SK-N-SH (cell line): ENCODE data around the gene MYH6. TPM values are rescaled to one million over a fixed set of nuclear protein-coding genes. Genes with fewer than 3 reads are reported as not detected.

Experiments
- CTCF ChIA-PET: fragments of 300-600, 350-600 bp; formaldehyde crosslinking; extraction: SDS; loops from one replicate; lab custom pipeline; 2021; lab: Yijun Ruan, JAX
- POLR2A ChIA-PET: fragments of 350-600 bp; sonication (Branson Sonifier 250); formaldehyde crosslinking; extraction: SDS; loops from one replicate; lab custom pipeline; 2020; ENCODE audit warnings: antibody characterized with exemption, inconsistent platforms; lab: Yijun Ruan, JAX
- DNase-seq: peaks from one replicate; pipeline ENCODE4 v3.0.0; 2012
- H2AFZ ChIP-seq: fragments of 200-600 bp; sonication (generic); 2 replicates; pipeline ENCODE4 v1.8.1; 2016; ENCODE audit warnings: antibody characterized with exemption, mild to moderate bottlenecking, low read depth
- H3F3A ChIP-seq: fragments of 200-600 bp; sonication (generic); replicated peaks from 2 replicates; pipeline ENCODE3; 2016; ENCODE audit warnings: antibody characterized with exemption, mild to moderate bottlenecking; ENCODE audit not compliant: insufficient read depth
- H3K27ac ChIP-seq, 2 experiments: fragments of 200-500 bp in 1 of 2; fragments of 200-600 bp in 1 of 2; sonication (Bioruptor generic) in 1 of 2; sonication (generic), shearing (Covaris generic) in 1 of 2; 2 replicates each; pipeline versions ENCODE4 v1.5.1 to v1.6.1; 2014 to 2016; ENCODE audit warnings: low read depth in 2 of 2, inconsistent platforms in 1 of 2, low read length in 1 of 2, mild to moderate bottlenecking in 1 of 2, mixed read lengths in 1 of 2
- H3K27me3 ChIP-seq: fragments of 200-600 bp; sonication (generic), shearing (Covaris generic); 2 replicates; pipeline ENCODE4 v1.6.1; 2016; ENCODE audit warnings: mixed run types; ENCODE audit not compliant: insufficient read depth
- H3K36me3 ChIP-seq, 2 experiments: fragments of 200-500 bp in 1 of 2; fragments of 200-600 bp in 1 of 2; sonication (Bioruptor generic) in 1 of 2; sonication (generic) in 1 of 2; replicated peaks in 1 of 2; 2 replicates each; pipeline versions ENCODE3 to v1.5.1; 2014 to 2016; ENCODE audit warnings: low read length in 1 of 2, mild to moderate bottlenecking in 1 of 2; ENCODE audit not compliant: insufficient read depth in 2 of 2, control insufficient read depth in 1 of 2
- H3K4me1 ChIP-seq, 2 experiments: fragments of 200-500 bp in 1 of 2; fragments of 200-600 bp in 1 of 2; sonication (Bioruptor generic) in 1 of 2; sonication (generic), shearing (Covaris generic) in 1 of 2; 2 replicates each; pipeline versions ENCODE4 v1.5.1 to v1.6.1; 2014 to 2016; ENCODE audit warnings: low read depth in 1 of 2, low read length in 1 of 2, mixed run types in 1 of 2; ENCODE audit not compliant: insufficient read depth in 2 of 2, control insufficient read depth in 1 of 2
- H3K4me2 ChIP-seq: fragments of 200-600 bp; sonication (generic), shearing (Covaris generic); 2 replicates; pipeline ENCODE4 v1.6.1; 2017; ENCODE audit warnings: mixed run types
- H3K4me3 ChIP-seq, 2 experiments: fragments of 200-500 bp in 1 of 2; fragments of 200-600 bp in 1 of 2; sonication (Bioruptor generic) in 1 of 2; sonication (generic), shearing (Covaris generic) in 1 of 2; 2 replicates each; pipeline versions ENCODE4 v1.5.1 to v1.8.1; 2014 to 2016; ENCODE audit warnings: low read depth in 2 of 2, inconsistent platforms in 1 of 2, low read length in 1 of 2, mild to moderate bottlenecking in 1 of 2, mixed read lengths in 1 of 2, moderate library complexity in 1 of 2
- H3K79me2 ChIP-seq: fragments of 200-600 bp; sonication (generic); 2 replicates; pipeline ENCODE4 v1.8.1; 2017; ENCODE audit warnings: mild to moderate bottlenecking; ENCODE audit not compliant: insufficient read depth
- H3K9ac ChIP-seq: fragments of 200-600 bp; sonication (generic); 2 replicates; pipeline ENCODE4 v1.6.1; 2017; ENCODE audit warnings: mixed run types
- H3K9me2 ChIP-seq: fragments of 200-600 bp; sonication (generic); 2 replicates; pipeline ENCODE4 v1.6.1; 2017; ENCODE audit warnings: mixed run types
- H3K9me3 ChIP-seq: fragments of 200-600 bp; sonication (generic); 2 replicates; pipeline ENCODE4 v1.6.1; 2017; ENCODE audit warnings: mixed run types, mild to moderate bottlenecking, moderate library complexity
- H4K20me1 ChIP-seq: fragments of 200-600 bp; sonication (generic); 2 replicates; pipeline ENCODE4 v1.6.1; 2017; ENCODE audit warnings: mild to moderate bottlenecking, mixed run types; ENCODE audit not compliant: insufficient read depth
- CHD2 ChIP-seq: fragments of 150-350 bp; IDR thresholded peaks from 2 replicates; pipeline ENCODE4 v1.6.1; 2018; ENCODE audit warnings: low read length; ENCODE audit not compliant: partially characterized antibody
- CTCF ChIP-seq: fragments of 200-600 bp; sonication (generic); IDR thresholded peaks from 2 replicates; pipeline ENCODE4 v1.6.1; 2017; ENCODE audit warnings: antibody characterized with exemption, mild to moderate bottlenecking, moderate library complexity
- ELF1 ChIP-seq: IDR thresholded peaks from 2 replicates; pipeline ENCODE4 v1.4.0; 2012
- FOSL2 ChIP-seq: IDR thresholded peaks from 2 replicates; pipeline ENCODE4 v1.4.0; 2012; ENCODE audit warnings: low read depth, mild to moderate bottlenecking, moderate library complexity, borderline replicate concordance
- FOXJ3 ChIP-seq: sonication (generic); formaldehyde crosslinking; IDR thresholded peaks from 2 replicates; pipeline ENCODE4 v1.5.1; 2020; ENCODE audit warnings: mild to moderate bottlenecking, missing genetic modification reagents
- FOXM1 ChIP-seq: IDR thresholded peaks from 2 replicates; pipeline ENCODE4 v1.4.0; 2012; ENCODE audit warnings: low read depth, mild to moderate bottlenecking
- GATA2 ChIP-seq: sonication (generic); formaldehyde crosslinking; IDR thresholded peaks from 2 replicates; pipeline ENCODE4 v1.5.0; 2020; ENCODE audit warnings: mild to moderate bottlenecking, missing genetic modification reagents
- MAX ChIP-seq: IDR thresholded peaks from 2 replicates; pipeline ENCODE4 v1.4.0; 2012; ENCODE audit warnings: low read depth
- MXI1 ChIP-seq: IDR thresholded peaks from 2 replicates; pipeline ENCODE4 v1.6.1; 2012; ENCODE audit warnings: mild to moderate bottlenecking, low read depth, low read length, improper control_type of control experiment
- POLR2AphosphoS5 ChIP-seq: IDR thresholded peaks from 2 replicates; pipeline ENCODE4 v1.6.1; 2012; ENCODE audit warnings: low read depth, low read length
- RAD21 ChIP-seq: IDR thresholded peaks from 2 replicates; pipeline ENCODE4 v1.6.1; 2012; ENCODE audit warnings: mild to moderate bottlenecking, low read length
- RCOR1 ChIP-seq: fragments of 150-350 bp; IDR thresholded peaks from 2 replicates; pipeline ENCODE4 v1.6.1; 2017; ENCODE audit warnings: antibody characterized with exemption, low read length
- RXRA ChIP-seq: IDR thresholded peaks from 2 replicates; pipeline ENCODE4 v1.4.0; 2012; ENCODE audit warnings: low read depth, mild to moderate bottlenecking, borderline replicate concordance
- SIN3A ChIP-seq: IDR thresholded peaks from 2 replicates; pipeline ENCODE4 v1.6.1; 2012; ENCODE audit warnings: low read depth, mild to moderate bottlenecking, low read length, moderate library complexity, borderline replicate concordance
- TAF1 ChIP-seq: IDR thresholded peaks from 2 replicates; pipeline ENCODE4 v1.6.1; 2012; ENCODE audit warnings: low read depth, mild to moderate bottlenecking, low read length, moderate library complexity, borderline replicate concordance
- USF1 ChIP-seq: IDR thresholded peaks from 2 replicates; pipeline ENCODE4 v1.4.0; 2012; ENCODE audit warnings: low read depth, borderline replicate concordance
- ZBTB33 ChIP-seq: IDR thresholded peaks from 2 replicates; pipeline ENCODE4 v1.4.0; 2012; ENCODE audit warnings: low read depth, borderline replicate concordance
- WGBS: methylation state at CpG from one replicate; pipeline ENCODE4 v1.1.6; 2017; ENCODE audit warnings: low lambda C conversion rate; 5-methylcytosine and 5-hydroxymethylcytosine counted together
- polyA plus RNA-seq, 3 experiments: library from polyadenylated mRNA; depleted of rRNA; stranded (reverse); fragments of >200 nt; gene quantifications; 2 replicates each; pipeline ENCODE4 v1.2.3, GENCODE V29; 2012

Gene MYH6
- polyA plus RNA-seq, 1 of the 3 experiments (the other 2 are of a cell fraction) = not detected

GRCh38 chr14:23353433-23353780 is 54.7 kb downstream of the MYH6 start:
- peak overlapping the region in 1 of 2 experiments; percentile 92; a peak in 1 of 4 replicates for H3K27ac ChIP-seq
- H3K9me3 ChIP-seq = no peaks in the 10 kb centered on the region
- H3K36me3 ChIP-seq = peaks cover 0 to 4% of the 10 kb centered on the region in 2 experiments
- H3K4me3 ChIP-seq = no peak overlapping the region; a peak in 1 of 4 replicates
- H3K4me2 ChIP-seq = peak overlapping the region; percentile 96; the same call in 1 of the 2 replicates
- H3K9me2 ChIP-seq = no peaks in the 10 kb centered on the region
- ChIA-PET CTCF (interaction anchor here (1.0 to 4.0 kb wide), 11 partner anchors 8 to 206 kb away, joined by 3 to 30 read pairs (median 5); partner anchors contain the start of genes EFS and PABPN1), POLR2A (interaction anchor here (0.6 to 4.1 kb wide), 5 partner anchors 9 to 114 kb away, joined by 4 to 45 read pairs (median 8); partner anchors contain the start of genes EFS and PABPN1)
- DNase-seq = no peak
- WGBS = 79% methylated on average over 5 of the region's 5 CpGs
- no peaks in the 10 kb centered on the region for H3F3A ChIP-seq
- H2AFZ ChIP-seq = no peak overlapping the region; the same call in 1 of the 2 replicates
- H3K27me3 ChIP-seq = no peaks in the 10 kb centered on the region
- peaks cover 0 to 12% of the 10 kb centered on the region in 2 experiments; a peak in 1 of 4 replicates for H3K4me1 ChIP-seq
- no peak overlapping the region for H3K9ac ChIP-seq
- no peaks in the 10 kb centered on the region for H3K79me2 ChIP-seq
- no peaks in the 10 kb centered on the region for H4K20me1 ChIP-seq
- no peak for TF ChIP-seq TAF1
- no peak for TF ChIP-seq CHD2
- no peak for TF ChIP-seq SIN3A
- no peak for TF ChIP-seq USF1
- TF ChIP-seq GATA2 (CRISPR knock-in tag) = no peak
- TF ChIP-seq MAX = no peak
- TF ChIP-seq MXI1 = no peak
- TF ChIP-seq FOXM1 = no peak
- TF ChIP-seq RXRA = no peak
- no peak for TF ChIP-seq RAD21
- no peak for TF ChIP-seq FOXJ3
- no peak for TF ChIP-seq POLR2AphosphoS5
- no peak for TF ChIP-seq RCOR1
- no peak for TF ChIP-seq FOSL2
- no peak for TF ChIP-seq ZBTB33
- TF ChIP-seq CTCF = no peak
- TF ChIP-seq ELF1 = no peak
